ENCODE measurements around the gene AUTS2. TPM values are rescaled to one million over a fixed set of nuclear protein-coding genes. Genes with fewer than 3 reads are reported as not detected.

The AUTS2 gene
- total RNA-seq, 1 donor from 2014 or later = 9.9 TPM

GRCh38 chr7:69816501-69816900, 218.2 kb downstream of the AUTS2 start:
- no peak overlapping the region for H3K4me3 ChIP-seq (ENCODE audit: low read depth, low read length)
- no peaks in the 10 kb centered on the region for H3K36me3 ChIP-seq (ENCODE audit: control insufficient read depth, insufficient read depth, low read length)
- no peak for TF ChIP-seq CTCF (IDR thresholded peaks at IDR 0.05; ENCODE audit: insufficient read depth, low read length, poor library complexity, severe bottlenecking)
- DNase-seq (ENCODE audit: low read depth) = no peak
- no peaks in the 10 kb centered on the region for H3K27me3 ChIP-seq (ENCODE audit: control insufficient read depth, insufficient read depth, low read length)

- TF ChIP-seq CTCF (IDR thresholded peaks at IDR 0.05; ENCODE audit: insufficient read depth, low read length, poor library complexity, severe bottlenecking) = no peak
- Histone ChIP-seq H3K4me3 (ENCODE audit: low read depth, low read length) (no peak overlapping the region), H3K27me3 (ENCODE audit: control insufficient read depth, insufficient read depth, low read length) (no peaks in the 10 kb centered on the region), H3K36me3 (ENCODE audit: control insufficient read depth, insufficient read depth, low read length) (no peaks in the 10 kb centered on the region)
- no peak for DNase-seq (ENCODE audit: low read depth)
Observed at GRCh38 chr7:69817121-69817520, 218.8 kb downstream of the AUTS2 start.

GRCh38 chr7:69817841-69818635, 219.8 kb downstream of the AUTS2 start:
- Histone ChIP-seq H3K36me3 (ENCODE audit: control insufficient read depth, insufficient read depth, low read length) (no peaks in the 10 kb centered on the region), H3K27me3 (ENCODE audit: control insufficient read depth, insufficient read depth, low read length) (no peaks in the 10 kb centered on the region), H3K4me3 (ENCODE audit: low read depth, low read length) (no peak overlapping the region)
- no peak for DNase-seq (ENCODE audit: low read depth)
- no peak for TF ChIP-seq CTCF (IDR thresholded peaks at IDR 0.05; ENCODE audit: insufficient read depth, low read length, poor library complexity, severe bottlenecking)

GRCh38 chr7:69818636-69819332, 220.5 kb downstream of the AUTS2 start:
- Histone ChIP-seq H3K27me3 (ENCODE audit: control insufficient read depth, insufficient read depth, low read length) (no peaks in the 10 kb centered on the region), H3K36me3 (ENCODE audit: control insufficient read depth, insufficient read depth, low read length) (no peaks in the 10 kb centered on the region), H3K4me3 (ENCODE audit: low read depth, low read length) (no peak overlapping the region)
- TF ChIP-seq CTCF (IDR thresholded peaks at IDR 0.05; ENCODE audit: insufficient read depth, low read length, poor library complexity, severe bottlenecking) = no peak
- DNase-seq (ENCODE audit: low read depth) = no peak

- H3K4me3 ChIP-seq (ENCODE audit: low read depth, low read length) = no peak overlapping the region
- H3K27me3 ChIP-seq (ENCODE audit: control insufficient read depth, insufficient read depth, low read length) = no peaks in the 10 kb centered on the region
- no peak for DNase-seq (ENCODE audit: low read depth)
- no peak for TF ChIP-seq CTCF (IDR thresholded peaks at IDR 0.05; ENCODE audit: insufficient read depth, low read length, poor library complexity, severe bottlenecking)
- no peaks in the 10 kb centered on the region for H3K36me3 ChIP-seq (ENCODE audit: control insufficient read depth, insufficient read depth, low read length)
Observed at GRCh38 chr7:69819333-69819705, 221.0 kb downstream of the AUTS2 start.

Data from kidney epithelial cell (primary cell).